NK-92 (cell line): ENCODE measurements around the gene BTG4.

Source experiments
- DNase-seq: peaks from one replicate; lab custom pipeline; 2025; ENCODE audit not compliant: unreplicated experiment; lab: John Stamatoyannopoulos, UW

BTG4 gene

DNA sequence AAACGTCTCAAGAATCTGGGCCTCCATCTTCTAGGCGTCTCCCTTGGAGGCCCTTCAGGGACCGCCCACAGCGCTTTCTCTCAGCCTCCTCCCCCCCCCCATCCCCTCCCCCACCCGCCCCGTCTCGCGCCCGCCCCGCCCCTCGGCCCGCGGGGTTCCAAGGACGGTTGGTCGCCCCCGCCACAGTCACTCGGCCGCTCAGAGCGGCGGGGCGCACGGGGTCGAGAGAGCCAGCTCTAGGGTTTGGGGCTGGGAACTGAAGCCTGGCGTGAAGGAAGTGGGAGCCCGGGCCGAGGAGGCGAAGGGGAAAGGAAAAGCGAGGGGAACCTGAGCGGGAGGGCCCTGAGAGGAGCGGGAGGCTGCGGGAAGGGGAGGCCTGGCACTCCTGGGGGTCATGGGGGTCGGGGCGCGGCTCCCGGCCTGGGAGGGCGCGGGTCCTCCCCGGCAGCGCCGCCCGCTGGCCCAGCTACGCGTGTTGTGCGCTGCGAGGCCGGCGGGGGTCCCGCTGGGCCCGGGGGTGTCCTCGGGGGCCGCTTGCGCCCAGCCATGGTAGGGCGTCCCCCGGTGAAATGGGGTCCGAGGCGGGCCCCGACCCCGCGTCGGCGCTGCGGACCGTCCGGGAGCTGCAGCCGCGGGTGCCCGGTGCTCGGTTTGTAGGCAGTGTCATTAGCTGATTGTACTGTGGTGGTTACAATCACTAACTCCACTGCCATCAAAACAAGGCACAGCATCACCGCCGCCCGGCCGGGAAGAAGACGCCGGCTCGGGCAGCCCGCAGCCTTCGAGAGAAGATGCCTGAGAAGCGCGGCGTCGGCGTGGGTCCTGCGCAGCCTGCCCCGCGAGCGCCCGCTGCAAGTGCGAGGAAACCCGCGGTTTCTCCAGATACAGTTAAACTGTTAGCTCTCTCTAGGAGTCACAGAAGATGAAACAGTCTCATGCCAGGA, at the start of gene BTG4:
Gene BTG4, minus strand, starts transcription at position 91 of the 944 bp plus-strand sequence. CDS start 13,610 bp downstream, outside the sequence.
- no peak for DNase-seq

DNA sequence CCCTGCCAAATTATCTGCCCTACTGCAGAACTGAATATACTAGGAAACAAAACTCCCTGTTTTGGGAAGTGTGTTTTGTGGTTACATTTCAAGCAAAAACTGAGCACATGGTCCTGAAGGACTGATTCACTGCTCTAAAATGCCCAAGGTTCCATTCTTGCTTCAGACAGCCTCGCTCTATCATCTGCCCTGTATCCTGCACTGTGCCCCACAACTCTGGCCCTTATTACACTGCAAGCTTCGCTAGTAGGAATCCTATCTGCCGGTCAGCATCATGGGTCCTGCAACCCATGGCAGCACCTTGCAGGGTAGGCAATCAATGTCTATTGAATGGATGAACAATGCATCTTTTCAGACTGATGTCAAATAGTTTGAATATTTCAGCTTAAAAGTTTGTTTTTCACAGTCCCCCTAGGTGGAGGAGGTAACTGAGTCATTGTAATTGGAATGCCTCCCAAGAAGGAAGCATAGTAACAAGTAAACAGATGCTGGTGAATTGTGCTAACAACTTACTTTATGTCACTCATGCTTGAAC, 49.7 kb upstream of the BTG4 start:
- no peak for DNase-seq

DNA sequence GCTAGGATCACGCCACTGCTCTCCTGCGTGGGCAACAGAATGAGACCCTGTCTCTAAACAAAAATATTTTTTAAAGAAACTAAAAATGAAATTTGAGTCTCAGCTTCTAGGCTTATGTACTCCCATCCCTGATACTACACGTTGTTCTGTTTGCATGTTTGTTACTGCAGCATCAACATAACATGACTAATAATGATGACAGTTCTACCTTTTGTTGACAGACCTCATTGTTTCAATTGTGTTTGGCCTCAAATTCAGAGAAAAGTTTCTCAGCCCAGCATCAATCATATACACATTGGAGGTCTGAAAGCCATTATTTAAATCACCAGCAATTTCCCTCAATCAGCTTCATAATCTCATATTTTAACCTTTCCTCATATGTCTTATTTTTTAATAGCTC, 49.1 kb upstream of the BTG4 start:
- DNase-seq, result no peak

DNA sequence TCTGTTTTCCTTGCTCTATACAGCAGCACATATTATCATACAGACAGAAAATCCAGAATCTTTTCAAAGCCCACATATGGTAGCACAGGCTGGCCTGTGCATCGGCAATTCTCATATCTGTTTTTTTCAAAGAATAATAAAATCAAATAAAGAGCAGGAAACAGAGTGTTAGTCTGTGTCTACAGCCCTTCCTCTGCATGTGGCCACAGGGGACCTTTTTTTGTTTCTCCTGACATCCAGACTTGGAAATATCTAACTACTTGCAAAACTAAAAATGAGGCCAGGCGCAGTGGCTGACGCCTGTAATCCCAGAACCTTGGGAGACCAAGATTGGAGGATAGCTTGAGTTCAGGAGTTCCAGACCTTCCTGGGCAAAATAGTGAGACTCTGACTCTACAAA, 48.6 kb upstream of the BTG4 start:
- no peak for DNase-seq

DNA sequence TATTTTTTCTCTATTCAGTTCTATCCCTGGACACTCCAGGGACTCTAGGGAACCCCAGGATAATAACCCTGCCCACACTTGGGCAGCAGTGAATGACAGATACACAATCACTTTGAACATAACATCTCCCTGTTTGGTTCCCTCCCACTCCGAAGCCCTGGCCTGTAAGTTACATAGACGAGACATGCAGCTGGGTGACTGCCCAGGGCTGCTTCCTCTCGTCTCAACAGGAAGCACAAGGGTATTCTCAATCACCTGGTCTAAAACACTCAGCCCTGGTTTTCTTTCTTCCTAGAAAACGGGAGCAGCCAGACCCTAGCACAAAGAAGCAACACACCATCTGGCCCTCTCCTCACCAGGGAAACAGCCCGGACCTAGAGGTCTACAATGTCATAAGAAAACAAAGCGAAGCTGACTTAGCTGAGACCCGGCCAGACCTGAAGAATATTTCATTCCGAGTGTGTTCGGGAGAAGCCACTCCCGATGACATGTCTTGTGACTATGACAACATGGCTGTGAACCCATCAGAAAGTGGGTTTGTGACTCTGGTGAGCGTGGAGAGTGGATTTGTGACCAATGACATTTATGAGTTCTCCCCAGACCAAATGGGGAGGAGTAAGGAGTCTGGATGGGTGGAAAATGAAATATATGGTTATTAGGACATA, 47.7 kb upstream of the BTG4 start:
- no peak for DNase-seq

DNA sequence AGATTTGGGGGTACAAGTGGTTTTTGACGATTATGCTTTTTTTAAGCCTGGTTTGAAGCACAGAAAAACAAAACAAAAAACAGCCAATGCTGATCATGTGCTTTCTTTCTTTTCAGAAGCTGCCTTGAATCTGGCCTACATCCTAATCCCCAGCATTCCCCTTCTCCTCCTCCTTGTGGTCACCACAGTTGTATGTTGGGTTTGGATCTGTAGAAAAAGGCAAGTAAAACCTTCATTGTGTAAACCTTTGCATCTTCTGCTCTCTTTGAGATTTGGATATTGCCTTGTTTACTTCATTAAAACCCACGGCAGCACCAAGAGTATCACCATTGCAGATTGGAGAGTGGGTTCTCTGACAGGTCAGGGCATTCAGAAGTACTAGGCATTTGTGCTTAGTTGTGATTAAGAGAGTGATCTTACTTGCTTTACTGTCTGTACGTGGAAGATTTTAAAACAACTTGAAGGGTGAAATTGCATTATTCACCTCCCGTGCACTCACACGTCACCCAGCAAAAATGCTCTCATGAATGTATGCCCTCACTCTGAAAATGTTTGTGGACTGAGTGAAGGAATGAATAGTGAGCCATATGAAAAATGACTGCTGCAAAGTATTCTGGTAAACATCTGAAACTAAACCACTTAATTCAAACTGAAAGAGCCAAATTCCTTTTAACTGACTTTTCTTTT, 45.4 kb upstream of the BTG4 start:
- DNase-seq, result no peak

DNA sequence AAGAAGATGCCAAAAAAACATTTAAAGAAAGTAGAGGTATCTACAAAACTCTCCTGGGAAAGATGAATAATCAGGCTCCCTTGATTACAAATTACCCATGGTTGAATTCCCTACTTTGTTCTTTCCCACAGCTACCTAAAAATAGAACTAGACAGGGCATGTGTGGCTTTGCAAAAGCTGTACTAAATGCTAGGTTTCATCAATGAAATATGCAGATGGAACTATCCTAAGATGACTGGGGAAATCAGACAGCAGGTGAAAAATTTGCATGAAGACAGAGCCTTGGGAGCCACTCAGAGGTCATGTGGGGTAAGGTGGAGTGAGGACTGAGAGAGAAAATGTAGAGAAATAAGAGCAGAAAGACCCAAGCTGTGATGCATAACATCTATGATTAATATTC, 43.1 kb upstream of the BTG4 start:
- DNase-seq, result no peak

DNA sequence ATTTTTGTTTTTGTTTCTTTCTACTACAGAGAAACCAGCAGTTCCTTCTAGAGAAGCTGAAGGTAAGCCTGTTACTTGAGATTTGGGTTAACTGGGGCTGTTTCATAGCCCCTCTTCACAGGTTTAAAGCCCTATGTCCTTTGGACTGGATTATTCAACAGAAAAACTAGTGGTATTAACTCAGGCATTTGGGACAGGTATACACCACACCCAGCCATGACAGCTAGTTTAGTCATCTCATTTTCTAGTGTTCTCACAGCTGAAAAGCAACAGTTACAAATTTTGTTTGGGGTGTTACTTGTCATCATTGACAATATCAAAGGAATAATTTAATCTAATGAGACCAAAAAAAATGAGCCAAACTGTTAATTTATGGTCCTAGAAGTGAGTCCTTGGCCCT, 42.3 kb upstream of the BTG4 start:
- DNase-seq, result no peak

DNA sequence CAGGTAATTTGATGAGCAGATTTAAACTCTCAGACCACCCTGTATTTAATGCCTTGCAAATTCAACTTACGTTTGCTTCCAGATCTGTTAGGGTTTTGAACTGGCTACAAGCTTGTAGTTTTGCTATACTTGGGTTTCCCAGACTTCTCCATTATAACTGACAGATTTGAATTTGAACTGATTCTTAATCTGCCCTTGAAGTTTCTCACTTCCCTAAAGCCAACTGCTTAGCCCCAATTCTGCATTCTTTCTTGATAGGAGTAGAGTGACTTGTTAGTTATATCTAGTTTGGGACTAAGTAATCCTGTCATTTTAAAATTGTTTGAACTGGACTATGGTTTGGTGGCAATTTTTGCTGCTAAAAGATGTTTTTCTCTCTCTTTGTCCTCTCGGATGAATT, 38.1 kb upstream of the BTG4 start:
- DNase-seq, result no peak

DNA sequence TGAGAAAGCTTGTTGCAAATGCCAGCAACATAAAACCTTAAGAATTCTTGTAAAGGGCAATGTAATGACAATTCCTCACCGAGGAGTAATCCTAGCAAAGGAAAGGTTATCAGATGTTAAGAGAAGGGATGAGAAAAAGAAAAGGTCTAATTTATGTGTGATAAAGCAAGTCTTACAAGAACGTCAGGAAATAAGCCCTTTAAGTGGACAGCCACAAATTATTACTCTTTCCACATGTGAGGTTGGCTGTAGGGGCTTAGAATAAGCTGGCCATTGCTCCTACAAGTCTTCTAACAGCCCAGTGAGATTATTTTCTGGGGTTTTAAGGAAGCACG, 37.6 kb upstream of the BTG4 start:
- no peak for DNase-seq

DNA sequence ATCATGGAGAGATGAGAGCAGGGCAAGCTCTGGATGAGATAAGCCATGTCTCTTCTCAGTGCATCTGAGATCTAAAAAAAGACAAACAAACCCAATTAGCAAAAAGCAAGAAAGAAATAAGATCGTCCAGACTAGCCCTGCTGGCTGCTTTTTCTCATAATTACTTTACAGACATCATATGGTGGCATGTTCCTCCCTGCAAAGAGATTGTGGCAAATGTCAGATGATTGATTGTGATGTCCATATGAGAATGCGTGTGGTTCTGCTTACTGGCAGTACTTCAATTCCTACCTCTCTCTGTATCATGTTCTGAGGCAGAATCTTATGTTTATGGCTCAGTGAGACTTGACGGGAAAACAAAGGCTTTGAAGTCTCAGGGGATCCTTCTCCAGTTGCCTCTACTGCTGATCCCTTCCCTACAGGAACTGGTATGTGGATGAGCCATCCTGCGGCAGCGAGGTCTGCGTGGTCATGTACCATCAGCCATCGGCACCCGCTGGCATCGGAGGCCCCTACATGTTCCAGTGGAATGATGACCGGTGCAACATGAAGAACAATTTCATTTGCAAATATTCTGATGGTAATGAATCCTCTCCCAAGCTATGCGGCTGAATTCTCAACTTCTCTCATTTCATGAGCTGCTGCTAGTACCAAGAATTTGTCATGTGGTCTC, 37.1 kb upstream of the BTG4 start:
- no peak for DNase-seq

DNA sequence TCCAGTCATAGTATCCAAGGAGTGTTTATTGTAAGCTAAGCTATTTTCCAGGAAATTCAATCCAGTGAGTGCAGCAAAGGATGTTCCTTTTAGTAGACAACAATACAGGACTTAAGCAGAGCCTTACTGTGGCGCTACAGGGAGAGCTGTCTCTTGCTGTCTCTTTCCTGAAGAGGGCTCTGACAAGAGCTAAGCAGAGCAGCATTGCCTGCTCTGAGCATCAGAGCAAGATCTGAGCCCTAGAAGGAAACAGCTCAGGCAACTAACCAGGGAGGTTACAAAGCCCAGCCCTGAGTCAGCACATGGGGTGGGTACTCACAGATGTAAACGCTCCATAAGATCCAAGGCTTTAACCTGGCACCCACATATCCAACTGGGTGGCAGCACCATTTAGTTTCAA, 36.3 kb upstream of the BTG4 start:
- no peak for DNase-seq

DNA sequence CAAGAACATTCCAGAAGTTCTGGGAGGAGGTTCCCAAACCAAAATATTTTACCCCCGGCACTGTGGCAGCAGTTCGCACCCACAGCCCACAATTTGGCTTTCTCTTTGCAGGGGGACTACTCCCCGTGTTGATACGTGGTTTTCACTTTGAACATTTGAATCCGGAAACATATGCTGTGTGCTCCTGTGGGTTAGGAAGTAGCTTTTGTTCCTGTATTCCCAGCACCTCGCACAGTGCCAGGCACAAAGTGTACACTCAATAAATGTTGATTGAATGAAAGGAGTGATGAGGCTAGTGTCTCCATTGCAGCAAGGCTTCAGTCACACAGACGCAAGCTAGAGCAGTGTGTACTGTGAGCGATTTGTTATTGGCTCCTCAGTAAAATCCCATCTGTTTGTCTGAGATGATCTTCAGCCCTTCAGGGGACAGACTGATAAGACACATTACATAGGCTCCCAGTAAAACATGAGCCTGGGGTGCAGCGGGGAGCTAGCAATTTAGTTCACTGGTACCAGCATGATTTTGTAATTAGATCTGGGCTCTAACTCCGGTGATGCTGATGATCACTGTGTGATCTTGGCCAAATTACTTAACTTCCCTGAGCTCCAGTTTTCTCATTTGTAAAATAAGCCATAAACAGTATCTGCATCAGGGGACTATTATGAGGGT, 30.6 kb upstream of the BTG4 start:
- DNase-seq, result no peak

DNA sequence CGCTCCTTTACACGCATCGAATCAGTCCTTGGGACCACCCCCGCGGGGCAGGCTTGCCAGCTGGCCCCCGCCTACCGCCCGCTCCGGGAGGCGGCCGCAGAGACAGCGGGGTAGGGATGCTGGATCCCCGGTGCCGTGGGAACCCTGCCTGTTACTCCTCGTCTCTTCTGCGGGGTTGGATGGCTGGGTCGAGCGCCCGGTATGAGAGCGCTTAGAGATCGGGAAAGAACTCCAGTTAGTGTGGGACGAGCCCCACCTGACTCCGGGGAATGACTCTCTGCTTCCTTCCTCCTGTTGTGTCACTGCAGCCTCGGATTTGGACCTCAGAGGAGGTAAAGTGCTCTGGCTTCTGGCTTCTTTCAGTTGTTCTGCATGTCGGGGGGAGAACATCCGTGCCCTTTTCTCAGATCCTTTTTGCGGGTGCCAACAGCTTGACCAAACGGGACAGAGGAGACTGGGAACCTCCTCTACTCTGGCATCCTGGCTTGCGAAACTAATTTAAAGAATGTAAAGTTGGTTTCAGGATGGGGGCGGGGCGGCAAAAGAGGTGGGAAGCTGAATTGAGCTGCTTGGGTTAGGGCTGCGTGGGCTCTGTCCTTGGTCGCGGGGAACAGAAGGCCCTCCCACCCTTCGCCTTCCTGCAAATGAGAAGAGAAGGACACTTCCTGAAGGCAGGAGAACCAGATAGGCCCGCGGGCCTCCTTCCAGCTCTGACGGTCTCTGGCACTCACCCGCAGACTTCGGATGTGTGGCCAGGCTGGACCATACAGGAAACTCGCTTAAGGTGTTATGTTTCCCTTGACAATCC, 29.3 kb upstream of the BTG4 start:
- no peak for DNase-seq

DNA sequence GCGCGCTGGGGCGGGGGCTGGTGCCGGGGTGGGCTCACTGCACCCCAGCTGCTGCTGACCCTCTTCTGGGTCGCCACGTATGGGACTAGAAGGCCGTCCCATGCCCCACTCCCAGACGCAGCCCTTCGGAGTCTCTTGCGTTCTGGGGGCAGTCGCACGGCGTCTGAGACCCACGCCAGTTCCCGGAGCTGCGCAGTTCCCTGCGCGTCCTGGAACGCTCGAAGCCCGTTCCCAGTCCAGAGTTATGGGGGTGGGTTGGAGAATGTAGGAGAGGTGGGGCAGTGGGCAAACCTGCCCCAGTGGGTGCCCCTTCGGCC, 28.7 kb upstream of the BTG4 start:
- no peak for DNase-seq

DNA sequence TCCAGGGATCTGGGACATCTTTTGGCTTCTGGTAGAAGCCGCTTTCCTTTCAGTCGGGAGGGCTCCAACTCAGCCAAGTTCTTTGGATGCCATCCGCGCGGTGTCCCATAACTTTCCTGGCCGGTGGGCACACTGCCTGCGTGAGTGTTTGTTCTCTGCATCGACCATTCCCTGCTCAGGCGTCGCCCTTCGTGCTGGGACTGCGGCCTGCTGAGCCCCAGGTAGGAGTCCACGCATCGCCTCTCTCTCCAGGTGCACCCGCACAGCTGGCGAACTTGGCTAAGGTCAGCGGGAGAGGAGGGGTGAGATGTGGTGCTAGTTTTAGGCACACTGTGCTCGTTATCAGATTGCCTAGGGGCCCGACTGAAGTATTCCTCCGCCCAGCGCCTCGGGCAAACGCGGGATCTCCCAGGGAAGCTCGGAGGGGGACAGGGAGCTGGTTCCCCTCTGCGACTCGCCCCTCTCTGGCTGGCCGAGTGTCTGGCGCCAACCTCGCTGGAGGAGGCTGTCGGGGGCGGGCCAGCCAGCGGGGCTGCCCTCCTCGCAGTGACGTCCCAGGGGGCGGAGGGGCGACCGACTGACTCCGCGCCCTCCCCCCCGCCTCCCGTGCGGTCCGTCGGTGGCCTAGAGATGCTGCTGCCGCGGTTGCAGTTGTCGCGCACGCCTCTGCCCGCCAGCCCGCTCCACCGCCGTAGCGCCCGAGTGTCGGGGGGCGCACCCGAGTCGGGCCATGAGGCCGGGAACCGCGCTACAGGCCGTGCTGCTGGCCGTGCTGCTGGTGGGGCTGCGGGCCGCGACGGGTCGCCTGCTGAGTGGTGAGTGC, 28.1 kb upstream of the BTG4 start, which contains the start of gene LAYN:
Gene LAYN, plus strand, starts transcription at position 607 of the 823 bp plus-strand sequence. Its CDS starts 124 bp downstream, at position 731.
- DNase-seq, result no peak

DNA sequence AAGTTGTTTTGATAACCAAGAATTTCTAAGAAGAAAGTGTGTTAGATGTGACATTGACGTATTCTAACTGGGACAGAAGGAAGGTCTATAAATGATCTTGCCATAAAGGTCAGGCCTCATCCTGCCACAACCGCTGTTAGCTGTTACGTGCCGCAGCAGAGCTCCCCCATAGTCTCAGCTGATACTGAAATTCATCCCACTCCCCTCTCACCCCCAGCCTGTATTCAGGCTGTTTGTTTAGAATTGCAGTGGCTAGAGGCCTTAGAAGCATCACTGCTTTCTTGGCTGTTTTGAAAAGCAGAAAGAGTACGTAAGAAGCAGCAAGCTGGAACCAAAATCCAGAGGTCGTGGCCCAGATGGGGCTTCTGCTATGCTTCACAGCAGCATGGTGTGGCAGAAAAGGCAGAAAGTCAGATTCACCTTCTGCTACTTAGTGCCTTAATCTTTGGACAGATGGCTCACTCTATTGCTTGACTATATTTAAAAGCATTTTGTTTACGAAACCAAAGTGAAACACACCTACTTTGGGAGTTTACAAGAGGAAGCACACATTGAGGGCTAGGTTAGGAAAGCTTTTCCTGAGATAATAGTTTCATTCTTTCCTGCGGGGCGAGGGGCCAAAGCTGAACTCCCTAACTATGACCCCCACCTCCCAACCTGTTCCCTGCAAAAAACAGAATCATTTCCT, 27.4 kb upstream of the BTG4 start:
- DNase-seq, result no peak

DNA sequence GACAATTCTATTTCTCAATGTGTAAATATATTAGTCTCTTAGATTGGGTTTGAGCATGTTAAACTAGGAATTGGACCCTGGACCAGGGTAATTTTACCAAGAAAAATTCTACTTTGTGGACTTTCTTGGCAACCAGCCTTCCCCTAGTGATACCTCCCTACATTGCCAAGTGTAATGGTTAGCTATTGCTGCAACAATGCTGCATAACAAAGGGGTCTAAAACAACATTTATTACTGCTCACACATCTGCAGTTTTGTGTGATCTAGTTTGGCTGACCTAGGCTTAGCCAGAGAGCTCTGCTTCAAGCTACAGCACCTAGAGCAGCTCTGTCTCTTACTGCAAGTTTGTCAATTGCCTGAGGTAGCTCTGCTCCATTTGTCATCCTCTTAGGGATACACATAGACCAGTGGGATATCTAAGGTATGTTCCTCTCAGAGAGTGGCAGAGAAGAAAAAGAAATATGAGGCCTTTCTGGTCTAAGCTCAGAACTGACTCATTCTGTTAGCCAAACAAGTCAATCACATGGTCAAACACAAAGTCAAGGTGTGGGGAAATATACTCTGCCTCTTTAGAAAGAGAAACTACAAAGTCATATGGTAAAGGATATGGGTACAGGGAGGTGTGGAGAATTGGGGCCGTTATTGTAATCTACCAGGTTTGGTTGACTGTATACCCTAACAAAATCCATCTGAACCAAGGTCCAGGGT, 26.4 kb upstream of the BTG4 start:
- no peak for DNase-seq
